OCI-LY1 (cell line): ENCODE measurements around the gene ATP5MK.

Source experiments
- H2AFZ ChIP-seq: fragments of 200-600 bp; sonication (generic), shearing (Covaris generic); 2 replicates; pipeline ENCODE4 v1.6.0; 2014; ENCODE audit warnings: antibody characterized with exemption, mild to moderate bottlenecking, low read length
- H3F3A ChIP-seq: fragments of 200-600 bp; sonication (generic), shearing (Covaris generic); 2 replicates; pipeline ENCODE4 v1.6.0; 2014; ENCODE audit warnings: mild to moderate bottlenecking, antibody characterized with exemption, low read length, moderate library complexity; ENCODE audit not compliant: insufficient read depth
- H3K27ac ChIP-seq: fragments of 200-600 bp; sonication (generic); 2 replicates; pipeline ENCODE4 v1.5.1; 2014; ENCODE audit warnings: low read length, mixed run types, mild to moderate bottlenecking, low read depth; ENCODE audit not compliant: poor library complexity, severe bottlenecking
- H3K27me3 ChIP-seq: fragments of 200-600 bp; sonication (generic); 2 replicates; pipeline ENCODE4 v1.6.0; 2014; ENCODE audit warnings: antibody characterized with exemption, mild to moderate bottlenecking, low read length, moderate library complexity; ENCODE audit not compliant: insufficient read depth
- H3K36me3 ChIP-seq: fragments of 200-600 bp; sonication (generic); 2 replicates; pipeline ENCODE4 v1.6.1; 2014; ENCODE audit warnings: mild to moderate bottlenecking, antibody characterized with exemption, low read length, moderate library complexity, mixed read lengths; ENCODE audit not compliant: insufficient read depth
- H3K4me1 ChIP-seq: fragments of 200-600 bp; sonication (generic); 2 replicates; pipeline ENCODE4 v1.5.1; 2014; ENCODE audit warnings: mild to moderate bottlenecking, low read length, moderate library complexity; ENCODE audit not compliant: insufficient read depth, severe bottlenecking
- H3K4me2 ChIP-seq: fragments of 200-600 bp; sonication (generic), shearing (Covaris generic); 2 replicates; pipeline ENCODE4 v1.6.1; 2014; ENCODE audit warnings: low read length
- H3K4me3 ChIP-seq: fragments of 200-600 bp; sonication (generic); 2 replicates; pipeline ENCODE4 v1.5.1; 2014; ENCODE audit warnings: low read length, low read depth, mild to moderate bottlenecking, mixed read lengths; ENCODE audit not compliant: poor library complexity, severe bottlenecking
- H3K79me2 ChIP-seq: fragments of 200-600 bp; shearing (Covaris generic); 2 replicates; pipeline ENCODE4 v1.6.1; 2016; ENCODE audit warnings: mixed run types, low read length, mixed read lengths; ENCODE audit not compliant: insufficient read depth
- H3K9ac ChIP-seq: fragments of 200-600 bp; sonication (generic), shearing (Covaris generic); 2 replicates; pipeline ENCODE4 v1.6.1; 2014; ENCODE audit warnings: mild to moderate bottlenecking, low read length, mixed read lengths
- H3K9me2 ChIP-seq: fragments of 200-600 bp; sonication (generic), shearing (Covaris generic); 2 replicates; pipeline ENCODE4 v1.6.1; 2014; ENCODE audit warnings: low read depth, mild to moderate bottlenecking, low read length, mixed read lengths
- H3K9me3 ChIP-seq: fragments of 200-600 bp; shearing (Covaris generic); 2 replicates; pipeline ENCODE4 v1.6.1; 2014; ENCODE audit warnings: low read length, mixed read lengths
- H4K20me1 ChIP-seq: fragments of 200-600 bp; sonication (generic), shearing (Covaris generic); 2 replicates; pipeline ENCODE4 v1.6.0; 2016; ENCODE audit warnings: mild to moderate bottlenecking, low read length; ENCODE audit not compliant: insufficient read depth
- CTCF ChIP-seq: fragments of 200-600 bp; sonication (generic), shearing (Covaris generic); IDR thresholded peaks from 2 replicates; pipeline ENCODE4 v1.5.1; 2017; ENCODE audit warnings: mild to moderate bottlenecking, antibody characterized with exemption, low read length, moderate library complexity, mixed read lengths
- EZH2 ChIP-seq: fragments of 200-600 bp; sonication (generic), shearing (Covaris generic); IDR thresholded peaks from 2 replicates; pipeline ENCODE4 v1.8.0; 2017; ENCODE audit warnings: borderline replicate concordance, mixed run types, mild to moderate bottlenecking, antibody characterized with exemption, low read length, moderate library complexity, mixed read lengths

ATP5MK gene

GRCh38 chr10:103396067-103396788 is at the start of gene ATP5MK, which contains the start of gene PDCD11:
Gene ATP5MK, minus strand, starts transcription at chr10:103396475. Its CDS starts 4,018 bp downstream, at chr10:103392457.
Gene PDCD11, plus strand, starts transcription at chr10:103396626. Its CDS starts 1,801 bp downstream, at chr10:103398427.
- H3K4me2 ChIP-seq: peak within 1 kb of the TSS; percentile 78
- no peaks in the 10 kb centered on the region for H3K9me3 ChIP-seq
- H3K4me3 ChIP-seq: peak within 1 kb of the TSS; percentile 85
- H3K36me3 ChIP-seq: peaks cover 55% of the 10 kb centered on the region
- TF ChIP-seq CTCF: no peak; the same call in 1 of the 2 replicates
- TF ChIP-seq EZH2: no peak
- H3K9ac ChIP-seq: peak within 1 kb of the TSS; percentile 93
- no peaks in the 10 kb centered on the region for H3F3A ChIP-seq
- no peaks in the 10 kb centered on the region for H3K27me3 ChIP-seq
- H3K9me2 ChIP-seq: no peaks in the 10 kb centered on the region
- peaks cover 31% of the 10 kb centered on the region for H3K4me1 ChIP-seq
- H3K27ac ChIP-seq: peak within 1 kb of the TSS; percentile 22
- peaks cover 46% of the 10 kb centered on the region for H3K79me2 ChIP-seq
- H4K20me1 ChIP-seq: no peaks in the 10 kb centered on the region
- 0 out of 2 replicates have a peak within 1 kb of the TSS, but pooled peaks have one; percentile 26 for H2AFZ ChIP-seq

- Histone ChIP-seq H2AFZ (no peak overlapping the region), H3F3A (no peaks in the 10 kb centered on the region), H3K9me3 (no peaks in the 10 kb centered on the region), H3K27ac (no peak overlapping the region), H3K36me3 (peaks cover 82% of the 10 kb centered on the region), H3K9me2 (no peaks in the 10 kb centered on the region), H3K4me2 (no peak overlapping the region), H3K4me1 (no peaks in the 10 kb centered on the region), H3K9ac (no peak overlapping the region), H4K20me1 (no peaks in the 10 kb centered on the region), H3K79me2 (no peaks in the 10 kb centered on the region), H3K27me3 (no peaks in the 10 kb centered on the region), H3K4me3 (no peak overlapping the region)
- TF ChIP-seq CTCF: no peak
- TF ChIP-seq EZH2: no peak
Measured at GRCh38 chr10:103445366-103445765, 49.1 kb upstream of the ATP5MK start.

GRCh38 chr10:103444478-103444877 is 48.2 kb upstream of the ATP5MK start:
- Histone ChIP-seq H3K79me2 (no peaks in the 10 kb centered on the region), H3K4me1 (no peaks in the 10 kb centered on the region), H3K9me2 (no peaks in the 10 kb centered on the region), H3K9ac (no peak overlapping the region), H3F3A (no peaks in the 10 kb centered on the region), H3K4me3 (no peak overlapping the region), H4K20me1 (no peaks in the 10 kb centered on the region), H3K36me3 (peaks cover 91% of the 10 kb centered on the region), H3K4me2 (no peak overlapping the region), H3K9me3 (no peaks in the 10 kb centered on the region), H3K27ac (no peak overlapping the region), H2AFZ (no peak overlapping the region), H3K27me3 (no peaks in the 10 kb centered on the region)
- no peak for TF ChIP-seq CTCF
- TF ChIP-seq EZH2: no peak
